AG09309 (cell line): Measurements from ENCODE around the gene NENF.

Source experiments
- DNase-seq: peaks from one replicate; pipeline ENCODE4 v3.0.0-alpha.2; 2010; ENCODE audit warnings: low read depth
- H3K4me3 ChIP-seq: 2 replicates; pipeline ENCODE4 v1.5.1; 2011; ENCODE audit warnings: mild to moderate bottlenecking, low read depth, low read length, moderate library complexity; ENCODE audit not compliant: control insufficient read depth
- TF ChIP-seq, protein P1 (sequence below): IDR thresholded peaks from 2 replicates; pipeline ENCODE4 v1.5.1; 2011; ENCODE audit warnings: mild to moderate bottlenecking, low read depth, low read length, inconsistent platforms; ENCODE audit not compliant: insufficient read depth, control insufficient read depth; ENCODE audit errors: missing control alignments

The NENF gene

DNA sequence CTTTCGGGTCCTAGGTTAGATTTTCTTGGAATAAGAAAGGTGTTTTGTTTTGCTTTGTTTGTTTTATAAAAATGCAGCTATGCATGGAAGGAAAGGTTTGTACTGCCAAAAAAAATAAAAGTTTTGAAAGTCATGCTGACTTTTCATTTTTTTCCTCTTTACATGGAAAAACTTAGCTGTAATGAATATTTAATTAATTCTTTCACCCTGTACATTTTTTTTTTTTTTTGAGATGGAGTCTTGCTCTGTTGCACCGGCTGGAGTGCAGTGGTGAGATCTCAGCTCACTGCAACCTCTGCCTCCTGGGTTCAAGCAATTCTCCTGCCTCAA is 48.7 kb downstream of the NENF start:
- TF ChIP-seq, protein P1, sequence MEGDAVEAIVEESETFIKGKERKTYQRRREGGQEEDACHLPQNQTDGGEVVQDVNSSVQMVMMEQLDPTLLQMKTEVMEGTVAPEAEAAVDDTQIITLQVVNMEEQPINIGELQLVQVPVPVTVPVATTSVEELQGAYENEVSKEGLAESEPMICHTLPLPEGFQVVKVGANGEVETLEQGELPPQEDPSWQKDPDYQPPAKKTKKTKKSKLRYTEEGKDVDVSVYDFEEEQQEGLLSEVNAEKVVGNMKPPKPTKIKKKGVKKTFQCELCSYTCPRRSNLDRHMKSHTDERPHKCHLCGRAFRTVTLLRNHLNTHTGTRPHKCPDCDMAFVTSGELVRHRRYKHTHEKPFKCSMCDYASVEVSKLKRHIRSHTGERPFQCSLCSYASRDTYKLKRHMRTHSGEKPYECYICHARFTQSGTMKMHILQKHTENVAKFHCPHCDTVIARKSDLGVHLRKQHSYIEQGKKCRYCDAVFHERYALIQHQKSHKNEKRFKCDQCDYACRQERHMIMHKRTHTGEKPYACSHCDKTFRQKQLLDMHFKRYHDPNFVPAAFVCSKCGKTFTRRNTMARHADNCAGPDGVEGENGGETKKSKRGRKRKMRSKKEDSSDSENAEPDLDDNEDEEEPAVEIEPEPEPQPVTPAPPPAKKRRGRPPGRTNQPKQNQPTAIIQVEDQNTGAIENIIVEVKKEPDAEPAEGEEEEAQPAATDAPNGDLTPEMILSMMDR: no peak
- DNase-seq: no peak
- H3K4me3 ChIP-seq: no peak overlapping the region

DNA sequence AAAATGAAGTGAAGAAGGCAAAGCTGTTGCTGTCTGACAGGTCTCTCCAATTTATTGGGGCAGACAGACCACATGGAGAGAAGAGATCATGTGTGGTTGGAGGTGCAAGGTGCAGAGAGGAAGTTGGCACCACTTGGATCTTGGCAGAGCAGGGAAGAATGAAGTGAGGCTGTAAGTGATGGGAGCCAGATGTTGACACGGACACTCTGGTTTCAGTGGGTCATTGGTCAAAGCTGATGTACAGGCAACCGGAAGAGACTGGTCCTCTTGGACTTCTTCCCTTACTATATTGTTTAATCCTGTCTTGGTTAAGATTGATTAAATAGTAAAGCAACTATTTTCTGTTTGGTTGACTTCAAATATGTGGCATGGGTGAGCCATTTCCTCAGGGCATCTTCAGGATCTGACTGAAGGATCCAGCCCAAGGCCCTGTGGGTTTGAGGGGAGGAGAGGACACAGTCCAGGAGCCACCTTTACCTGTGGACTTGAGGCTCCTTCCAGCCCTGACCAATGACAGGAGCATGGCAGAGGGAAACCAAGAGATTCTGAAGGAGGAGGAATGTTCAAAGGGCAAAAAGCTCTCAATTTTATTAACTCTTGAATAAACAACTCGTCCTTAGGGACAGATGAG is 49.4 kb downstream of the NENF start:
- H3K4me3 ChIP-seq: no peak overlapping the region
- DNase-seq: no peak
- TF ChIP-seq, protein P1: no peak

DNA sequence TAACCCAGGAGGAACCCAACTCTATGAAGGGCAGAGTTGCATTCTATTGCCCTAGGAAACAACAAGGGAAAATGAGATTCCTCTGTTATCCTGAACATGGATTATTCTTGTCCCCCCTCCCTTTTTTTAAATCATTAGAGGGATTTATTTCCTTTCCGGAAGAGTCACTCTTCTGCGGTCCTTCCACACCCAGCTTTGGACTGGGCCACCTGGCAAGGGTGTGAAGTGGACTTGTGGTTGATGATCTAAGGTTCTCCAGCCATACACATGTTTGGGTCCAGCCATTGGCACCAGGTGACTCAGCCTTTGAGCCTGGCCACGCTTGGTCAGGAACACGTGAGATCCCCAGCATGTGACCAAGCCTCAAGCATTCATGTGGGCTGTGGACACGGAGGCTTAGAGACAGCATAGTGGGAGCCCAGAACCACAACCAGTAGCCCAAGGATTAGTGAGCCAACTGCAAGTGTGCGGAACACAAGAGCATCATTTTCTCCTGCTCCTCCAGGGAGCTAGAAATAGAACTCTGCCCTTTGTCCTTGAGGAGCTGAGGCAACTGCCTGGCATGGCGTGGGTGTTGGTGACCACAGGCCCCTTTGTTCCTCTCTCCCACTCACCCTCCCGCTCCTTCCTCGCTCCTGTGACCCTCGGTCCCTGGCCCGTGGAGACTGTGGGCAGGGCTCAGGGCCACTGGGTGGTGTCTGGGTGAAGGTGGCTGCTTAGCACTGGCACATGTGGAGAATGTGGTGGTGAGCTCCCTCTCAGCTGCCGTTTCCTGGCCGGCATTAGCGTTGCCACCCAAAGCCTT is 50.1 kb downstream of the NENF start:
- TF ChIP-seq, protein P1: no peak
- DNase-seq: peak; percentile 20

DNA sequence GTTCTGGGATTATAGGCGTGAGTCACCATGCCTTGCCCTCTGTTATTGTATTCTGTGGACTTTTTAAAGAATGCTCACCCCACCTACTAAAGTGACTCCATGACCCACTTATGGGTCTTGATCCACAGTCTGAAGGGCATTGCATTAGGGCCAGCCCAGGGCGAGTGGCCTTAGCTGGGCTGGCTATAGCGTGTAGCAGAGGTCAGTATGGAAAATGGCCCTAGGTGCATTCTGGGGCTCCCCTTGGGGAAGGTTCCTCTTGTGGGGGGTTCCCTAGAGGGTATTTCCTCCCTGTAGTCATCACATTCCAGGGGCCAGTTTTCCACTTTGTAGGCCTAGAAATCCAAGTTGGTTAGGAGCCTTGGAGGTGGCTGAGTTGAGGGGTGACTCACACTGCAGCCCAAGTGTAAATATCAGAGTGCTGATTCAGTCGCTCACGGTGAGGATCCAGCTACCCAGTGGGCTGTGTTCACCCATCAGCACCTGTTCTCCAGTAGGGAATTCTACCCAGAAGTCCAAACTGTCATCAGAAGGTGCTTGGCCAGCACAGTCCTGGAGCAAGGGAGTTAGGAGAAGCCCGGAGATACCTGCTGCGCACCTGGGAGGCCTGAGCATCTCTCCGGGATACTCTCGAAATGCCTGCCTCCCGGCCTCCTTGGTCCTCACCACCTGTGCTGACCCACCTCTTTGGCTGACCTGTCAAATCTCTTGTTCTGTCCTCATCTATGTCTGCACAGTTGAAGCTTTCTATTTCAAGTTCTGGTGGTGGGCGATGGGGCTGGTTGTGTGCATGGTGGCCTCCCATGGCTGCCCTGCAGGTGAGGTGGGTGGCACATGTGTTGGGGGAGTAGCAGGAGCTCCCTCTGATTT is 52.2 kb downstream of the NENF start:
- DNase-seq: peak; percentile 16
- TF ChIP-seq, protein P1: no peak
- H3K4me3 ChIP-seq: no peak overlapping the region

More for the DNA sequence above, 50.1 kb downstream of the NENF start:
- no peak overlapping the region for H3K4me3 ChIP-seq

DNA sequence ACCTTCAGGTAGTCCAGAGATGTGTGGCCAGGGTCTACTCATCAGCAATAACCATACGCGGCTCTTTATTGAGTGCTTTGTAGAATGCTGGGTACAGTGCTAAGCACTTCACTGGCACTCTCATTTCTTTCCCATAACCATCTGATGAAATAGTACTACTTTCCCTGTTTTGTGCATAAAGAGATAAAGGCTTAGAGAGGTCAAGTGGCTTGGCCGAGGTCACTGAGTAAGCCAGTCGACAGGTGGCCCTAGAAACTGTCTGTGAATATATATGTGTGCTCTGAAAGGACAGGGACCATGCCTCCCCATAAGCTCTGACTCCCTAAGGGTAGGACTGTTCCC is 52.8 kb downstream of the NENF start:
- DNase-seq: no peak
- no peak overlapping the region for H3K4me3 ChIP-seq
- TF ChIP-seq, protein P1: no peak

DNA sequence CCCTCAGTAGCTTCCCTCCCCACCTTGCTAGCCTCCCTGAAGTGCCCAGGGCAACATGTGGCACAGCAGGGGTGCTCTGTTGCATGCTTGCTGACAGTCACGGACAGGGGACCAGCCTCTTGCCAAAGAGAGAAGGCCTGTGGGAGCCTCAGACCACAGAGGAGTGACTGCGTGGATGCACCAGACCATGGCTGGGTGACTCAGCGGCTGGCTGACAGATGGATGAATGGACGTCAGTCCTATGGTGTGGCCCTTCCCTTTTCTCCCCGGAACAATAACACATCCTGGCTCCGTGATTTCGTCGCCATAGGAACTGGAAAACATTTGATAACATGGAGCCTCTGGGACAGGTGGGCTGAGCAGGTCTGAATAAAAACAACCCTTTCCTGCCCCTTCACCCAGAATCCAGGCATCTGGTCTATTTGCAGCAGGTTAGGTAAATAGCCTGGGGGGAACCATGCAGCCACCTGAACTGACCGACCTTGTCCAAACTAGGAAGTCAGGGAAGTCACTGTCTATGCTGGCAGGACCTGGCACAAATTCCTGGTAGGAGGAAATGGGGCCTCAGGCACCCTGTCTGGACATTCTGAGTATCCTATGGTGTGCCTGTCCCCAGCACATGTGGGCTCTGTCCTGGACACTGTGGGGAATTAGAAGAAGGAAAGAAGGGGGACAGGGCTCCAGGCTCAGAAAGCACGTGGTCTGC is 53.3 kb downstream of the NENF start:
- H3K4me3 ChIP-seq: no peak overlapping the region
- TF ChIP-seq, protein P1: no peak
- DNase-seq: peak; percentile 84
